Naive B cell (primary cell): ENCODE measurements around the gene HLA-DRA. TPM values are rescaled to one million over a fixed set of nuclear protein-coding genes. Genes with fewer than 3 reads are reported as not detected.
A peak's percentile ranks its signal among the peaks of the same experiment; 100 is the strongest.
"Not testable (repeated sequence)": the region's sequence is repeated elsewhere in the genome, so short reads cannot be mapped to it uniquely, and the experiment has no call there.

Experiments
- ATAC-seq, 2 donors: fragments of 150-1000 bp; cut with Tn5 transposase; 2 replicates each; pipeline ENCODE4 v1.10.0; 2021; ENCODE audit warnings: low read depth in 2 of 2, mild to moderate bottlenecking in 2 of 2, moderate library complexity in 2 of 2
- DNase-seq: peaks from one replicate; pipeline ENCODE4 v3.0.0; 2022
- H3K27ac Mint-ChIP-seq, 6 donors: one replicate each; pipeline ENCODE4 v1.8.0; 2020 to 2022; ENCODE audit warnings: mild to moderate bottlenecking in 6 of 6, mixed read lengths in 6 of 6, moderate library complexity in 5 of 6, inconsistent platforms in 2 of 6
- H3K27me3 Mint-ChIP-seq, 3 donors: one replicate each; pipeline ENCODE4 v1.8.0; 2021 to 2022; ENCODE audit warnings: mixed read lengths in 3 of 3, mild to moderate bottlenecking in 1 of 3
- H3K36me3 Mint-ChIP-seq, 2 donors: one replicate each; pipeline ENCODE4 v1.8.0; 2020 to 2022; ENCODE audit warnings: mixed read lengths in 2 of 2, inconsistent platforms in 1 of 2, mild to moderate bottlenecking in 1 of 2
- H3K4me1 Mint-ChIP-seq, 3 donors: one replicate each; pipeline ENCODE4 v1.8.0; 2020 to 2022; ENCODE audit warnings: mixed read lengths in 3 of 3, inconsistent platforms in 1 of 3, mild to moderate bottlenecking in 1 of 3, moderate library complexity in 1 of 3
- H3K4me3 Mint-ChIP-seq, 8 donors: one replicate each; pipeline ENCODE4 v1.8.0; 2020 to 2022; ENCODE audit warnings: mild to moderate bottlenecking in 8 of 8, mixed read lengths in 8 of 8, moderate library complexity in 8 of 8, inconsistent platforms in 2 of 8
- H3K9me3 Mint-ChIP-seq, 7 donors: one replicate each; pipeline ENCODE4 v1.8.0; 2020 to 2022; ENCODE audit warnings: mixed read lengths in 7 of 7, mild to moderate bottlenecking in 5 of 7, inconsistent platforms in 2 of 7, moderate library complexity in 1 of 7
- polyA plus RNA-seq, 6 donors: library from polyadenylated mRNA; unstranded; fragments of 300-500 nt; fragmentation: Illumina TruSeq; gene quantifications; one replicate each; pipeline ENCODE4 v1.2.3, GENCODE V29; 2021; ENCODE audit warnings: low read depth in 6 of 6

Gene HLA-DRA
- polyA plus RNA-seq, 6 donors from 2014 or later = 10,549 to 17,877 (median 15,091) TPM

DNA sequence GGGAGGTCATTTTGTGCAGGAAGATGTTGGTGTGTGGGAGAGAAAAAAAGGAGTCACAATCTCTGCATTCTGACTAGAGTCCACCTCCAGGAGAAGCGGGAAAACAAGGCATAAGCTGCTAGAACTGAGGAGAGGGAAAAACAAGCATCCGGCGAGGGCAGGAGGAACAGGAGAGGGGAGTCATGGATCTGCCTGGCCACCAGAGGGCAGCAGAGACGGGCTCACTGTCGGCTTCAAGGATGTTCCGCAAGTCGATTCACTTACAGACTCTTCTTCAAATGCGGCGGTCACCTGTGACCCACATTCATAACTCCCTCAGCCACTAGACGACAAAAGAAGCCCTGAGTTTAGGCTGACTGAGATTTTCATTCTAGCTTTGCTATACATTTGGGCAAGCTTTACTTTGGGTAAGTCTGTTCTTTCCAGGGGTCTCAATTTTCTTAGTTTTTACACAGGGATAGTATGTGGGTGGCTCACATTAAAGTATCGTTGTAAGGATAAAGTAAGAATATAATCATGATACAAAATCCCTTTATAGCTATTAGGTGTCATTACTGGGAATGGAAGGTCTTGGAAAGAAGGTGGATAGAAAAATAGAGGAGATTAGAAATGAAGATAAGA lies 26.1 kb upstream of the HLA-DRA start:
- Mint-ChIP-seq H3K27ac (peak overlapping the region in 4 of 6 donors; percentile 41 to 89 (median 66)), H3K27me3 (peaks cover 24 to 50% (median 33%) of the 10 kb centered on the region in 3 donors), H3K4me1 (peaks cover 14 to 19% (median 19%) of the 10 kb centered on the region in 3 donors), H3K4me3 (peak overlapping the region in 3 of 8 donors; percentile 41 to 66 (median 46)), H3K36me3 (no peaks in the 10 kb centered on the region), H3K9me3 (no peaks in the 10 kb centered on the region)
- ATAC-seq = peak; percentile 92 to 94
- DNase-seq = peak; percentile 80

- peak; percentile 74 for DNase-seq
- peak overlapping the region in 6 of 8 donors; percentile 0 to 80 (median 54) for H3K4me3 Mint-ChIP-seq
- peaks cover 32 to 49% (median 41%) of the 10 kb centered on the region in 3 donors for H3K27me3 Mint-ChIP-seq
- H3K9me3 Mint-ChIP-seq = no peaks in the 10 kb centered on the region
- H3K4me1 Mint-ChIP-seq = peaks cover 14 to 19% (median 19%) of the 10 kb centered on the region in 3 donors
- ATAC-seq = peak; percentile 65 to 72
- H3K27ac Mint-ChIP-seq = peak overlapping the region in 2 of 6 donors; percentile 2 to 85
- H3K36me3 Mint-ChIP-seq = no peaks in the 10 kb centered on the region
These were observed 24.1 kb upstream of the HLA-DRA start for GRCh38 chr6:32415521-32416019.

- peaks cover 14 to 19% (median 19%) of the 10 kb centered on the region in 3 donors for H3K4me1 Mint-ChIP-seq
- ATAC-seq (no peak), DNase-seq (no peak)
- H3K9me3 Mint-ChIP-seq = no peaks in the 10 kb centered on the region
- peaks cover 32 to 49% (median 41%) of the 10 kb centered on the region in 3 donors for H3K27me3 Mint-ChIP-seq
- no peaks in the 10 kb centered on the region for H3K36me3 Mint-ChIP-seq
- peak overlapping the region in 1 of 6 donors; percentile 2 for H3K27ac Mint-ChIP-seq
- H3K4me3 Mint-ChIP-seq = peak overlapping the region in 4 of 8 donors; percentile 0 to 80 (median 64)
These were observed 23.7 kb upstream of the HLA-DRA start for GRCh38 chr6:32416036-32416435.

- no peak for DNase-seq
- peaks cover 5 to 18% (median 6%) of the 10 kb centered on the region in 3 donors for H3K27me3 Mint-ChIP-seq
These were observed 14.9 kb upstream of the HLA-DRA start for GRCh38 chr6:32424589-32425300.

GRCh38 chr6:32426338-32426737 lies 13.3 kb upstream of the HLA-DRA start:
- Mint-ChIP-seq H3K4me3 (no peak overlapping the region), H3K4me1 (no peaks in the 10 kb centered on the region), H3K27ac (no peak overlapping the region), H3K9me3 (no peaks in the 10 kb centered on the region), H3K27me3 (peaks cover 0 to 18% (median 6%) of the 10 kb centered on the region in 3 donors), H3K36me3 (no peaks in the 10 kb centered on the region)
- DNase-seq (no peak), ATAC-seq (no peak)

More at GRCh38 chr6:32424589-32425300, 14.9 kb upstream of the HLA-DRA start:
- no peaks in the 10 kb centered on the region for H3K4me1 Mint-ChIP-seq
- no peak for ATAC-seq
- H3K9me3 Mint-ChIP-seq = no peaks in the 10 kb centered on the region
- no peak overlapping the region for H3K4me3 Mint-ChIP-seq
- H3K36me3 Mint-ChIP-seq = no peaks in the 10 kb centered on the region
- H3K27ac Mint-ChIP-seq = no peak overlapping the region

- ATAC-seq = no peak
- Mint-ChIP-seq H3K27ac (no peak overlapping the region), H3K4me1 (no peaks in the 10 kb centered on the region), H3K36me3 (no peaks in the 10 kb centered on the region), H3K27me3 (peaks cover 0 to 12% (median 0%) of the 10 kb centered on the region in 3 donors), H3K9me3 (no peaks in the 10 kb centered on the region), H3K4me3 (no peak overlapping the region)
- DNase-seq = no peak
These were observed 12.5 kb upstream of the HLA-DRA start for GRCh38 chr6:32427218-32427617.

- Mint-ChIP-seq H3K27me3 (peaks cover 0 to 5% (median 0%) of the 10 kb centered on the region in 3 donors), H3K4me3 (no peak overlapping the region), H3K4me1 (peaks cover 2 to 4% (median 2%) of the 10 kb centered on the region in 3 donors), H3K27ac (peak overlapping the region in 1 of 6 donors; percentile 52), H3K9me3 (no peaks in the 10 kb centered on the region), H3K36me3 (no peaks in the 10 kb centered on the region)
- no peak for ATAC-seq
- DNase-seq = no peak
These were observed 11.7 kb upstream of the HLA-DRA start for GRCh38 chr6:32427934-32428474.

- peak overlapping the region in 1 of 6 donors; percentile 62 for H3K27ac Mint-ChIP-seq
- H3K36me3 Mint-ChIP-seq = no peaks in the 10 kb centered on the region
- peaks cover 11 to 14% (median 14%) of the 10 kb centered on the region in 3 donors for H3K4me1 Mint-ChIP-seq
- no peaks in the 10 kb centered on the region for H3K9me3 Mint-ChIP-seq
- H3K4me3 Mint-ChIP-seq = no peak overlapping the region
- ATAC-seq (no peak), DNase-seq (no peak)
- no peaks in the 10 kb centered on the region for H3K27me3 Mint-ChIP-seq
These were observed 9.5 kb upstream of the HLA-DRA start for GRCh38 chr6:32430179-32430578.

- Mint-ChIP-seq H3K4me1 (peaks cover 17 to 22% (median 22%) of the 10 kb centered on the region in 3 donors), H3K4me3 (no peak overlapping the region), H3K9me3 (no peaks in the 10 kb centered on the region), H3K36me3 (no peaks in the 10 kb centered on the region), H3K27me3 (no peaks in the 10 kb centered on the region), H3K27ac (no peak overlapping the region)
- ATAC-seq (no peak), DNase-seq (no peak)
These were observed 8.5 kb upstream of the HLA-DRA start for GRCh38 chr6:32431142-32431541.

GRCh38 chr6:32432050-32432450 lies 7.6 kb upstream of the HLA-DRA start:
- peak; percentile 40 for DNase-seq
- Mint-ChIP-seq H3K9me3 (no peaks in the 10 kb centered on the region), H3K27ac (peak overlapping the region in 3 of 6 donors; percentile 58 to 100 (median 76))

DNA sequence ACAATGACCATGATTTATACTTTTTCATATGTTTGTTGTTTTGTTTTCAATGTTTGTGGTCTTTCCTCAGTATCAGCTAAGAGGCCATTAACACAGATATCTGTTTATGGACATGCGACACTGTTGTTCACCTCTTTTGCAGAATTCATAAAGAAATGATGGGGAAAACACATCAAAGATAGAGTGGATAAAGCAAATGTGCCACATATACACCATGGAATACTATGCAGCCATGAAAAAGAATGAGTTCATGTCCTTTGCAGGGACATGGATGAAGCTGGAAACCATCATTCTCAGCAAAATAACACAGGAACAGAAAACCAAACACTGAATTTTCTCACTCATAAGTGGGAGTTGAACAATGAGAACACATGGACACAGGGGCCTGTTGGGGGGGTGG lies 5.7 kb upstream of the HLA-DRA start:
- H3K27me3 Mint-ChIP-seq, DNase-seq, H3K4me3 Mint-ChIP-seq, H3K36me3 Mint-ChIP-seq, H3K9me3 Mint-ChIP-seq, ATAC-seq: not testable (repeated sequence)
- Mint-ChIP-seq H3K4me1 (peaks cover 31 to 49% (median 43%) of the 10 kb centered on the region in 3 donors), H3K27ac (peak overlapping the region in 2 of 6 donors; percentile 10 to 100)

More at GRCh38 chr6:32432050-32432450, 7.6 kb upstream of the HLA-DRA start:
- Mint-ChIP-seq H3K36me3 (no peaks in the 10 kb centered on the region), H3K4me3 (no peak overlapping the region), H3K27me3 (no peaks in the 10 kb centered on the region), H3K4me1 (peaks cover 24 to 32% (median 30%) of the 10 kb centered on the region in 3 donors)
- ATAC-seq = peak; percentile 62 to 66

GRCh38 chr6:32436186-32436585 lies 3.5 kb upstream of the HLA-DRA start:
- peaks cover 0 to 8% (median 4%) of the 10 kb centered on the region in 7 donors for H3K9me3 Mint-ChIP-seq
- H3K27me3 Mint-ChIP-seq = no peaks in the 10 kb centered on the region
- DNase-seq (no peak), ATAC-seq (no peak)
- H3K27ac Mint-ChIP-seq = peak overlapping the region; percentile 99 to 100 (median 100)
- peaks cover 44 to 59% (median 55%) of the 10 kb centered on the region in 3 donors for H3K4me1 Mint-ChIP-seq
- peaks cover 21 to 24% of the 10 kb centered on the region in 2 donors for H3K36me3 Mint-ChIP-seq
- peak overlapping the region in 5 of 8 donors; percentile 76 to 99 (median 90) for H3K4me3 Mint-ChIP-seq
